Neural progenitor cell (in vitro differentiated cells): ENCODE data around the gene SOSTDC1. TPM values are rescaled to one million over a fixed set of nuclear protein-coding genes. Genes with fewer than 3 reads are reported as not detected.

Source experiments
- DNase-seq: peaks from one replicate; pipeline ENCODE4 v3.0.0-alpha.2; 2016; ENCODE audit warnings: low spot score
- H2AFZ ChIP-seq: fragments of 200-600 bp; sonication (generic); replicated peaks from 2 replicates; pipeline ENCODE4 v1.6.1; 2016; ENCODE audit warnings: antibody characterized with exemption
- H3F3A ChIP-seq: fragments of 200-600 bp; sonication (generic); 2 replicates; pipeline ENCODE4 v1.6.1; 2016; ENCODE audit warnings: antibody characterized with exemption, low read depth
- H3K27ac ChIP-seq: fragments of 200-600 bp; sonication (generic); 2 replicates; pipeline ENCODE4 v1.5.1; 2016; ENCODE audit warnings: mild to moderate bottlenecking
- H3K27me3 ChIP-seq: fragments of 200-600 bp; sonication (generic); 2 replicates; pipeline ENCODE4 v1.6.1; 2016; ENCODE audit warnings: mild to moderate bottlenecking, moderate library complexity
- H3K36me3 ChIP-seq: fragments of 200-600 bp; sonication (generic); 2 replicates; pipeline ENCODE4 v1.5.1; 2016
- H3K4me1 ChIP-seq: fragments of 200-600 bp; sonication (generic); 2 replicates; pipeline ENCODE4 v1.6.1; 2016; ENCODE audit warnings: mixed run types
- H3K4me2 ChIP-seq: fragments of 200-600 bp; sonication (generic); 2 replicates; pipeline ENCODE4 v1.6.1; 2016
- H3K4me3 ChIP-seq: fragments of 200-600 bp; sonication (generic); 2 replicates; pipeline ENCODE4 v1.5.1; 2016
- H3K79me2 ChIP-seq: fragments of 200-600 bp; sonication (generic); 2 replicates; pipeline ENCODE4 v1.6.1; 2016; ENCODE audit warnings: low read depth
- H3K9ac ChIP-seq: fragments of 200-600 bp; sonication (generic); 2 replicates; pipeline ENCODE4 v1.6.1; 2016
- H3K9me3 ChIP-seq: fragments of 200-600 bp; sonication (generic); 2 replicates; pipeline ENCODE4 v1.5.1; 2016; ENCODE audit warnings: low read depth
- H4K20me1 ChIP-seq: fragments of 200-600 bp; sonication (generic); 2 replicates; pipeline ENCODE4 v1.6.1; 2016; ENCODE audit warnings: low read depth
- H3K27ac Mint-ChIP-seq: 3 replicates; pipeline ENCODE4 v1.8.0; 2021; ENCODE audit warnings: mixed read lengths
- H3K27me3 Mint-ChIP-seq: 2 replicates; pipeline ENCODE4 v1.8.0; 2022; ENCODE audit warnings: low read depth, mild to moderate bottlenecking, inconsistent platforms, moderate library complexity, mixed read lengths; ENCODE audit not compliant: insufficient read depth
- H3K36me3 Mint-ChIP-seq: 3 replicates; pipeline ENCODE4 v1.8.0; 2021; ENCODE audit warnings: mixed read lengths
- H3K4me1 Mint-ChIP-seq: 3 replicates; pipeline ENCODE4 v1.8.0; 2021; ENCODE audit warnings: mixed read lengths
- H3K4me3 Mint-ChIP-seq: 3 replicates; pipeline ENCODE4 v1.8.0; 2021; ENCODE audit warnings: mild to moderate bottlenecking, moderate library complexity, mixed read lengths
- H3K9me3 Mint-ChIP-seq: 3 replicates; pipeline ENCODE4 v1.8.0; 2020; ENCODE audit warnings: mixed read lengths
- EZH2 ChIP-seq: fragments of 200-600 bp; sonication (generic); IDR thresholded peaks from 2 replicates; pipeline ENCODE4 v1.6.1; 2017; ENCODE audit warnings: antibody characterized with exemption, mild to moderate bottlenecking, moderate library complexity
- EZH2phosphoT487 ChIP-seq: fragments of 200-600 bp; sonication (generic); IDR thresholded peaks from 2 replicates; pipeline ENCODE4 v1.6.1; 2017; ENCODE audit warnings: antibody characterized with exemption
- total RNA-seq: library from RNA; depleted of rRNA; stranded (reverse); fragments of >200 nt; gene quantifications from 2 replicates; pipeline ENCODE4 v1.2.3, GENCODE V29; 2015; ENCODE audit warnings: low replicate concordance
- TF ChIP-seq, protein P1 (sequence below): fragments of 200-600 bp; sonication (generic); IDR thresholded peaks from 2 replicates; pipeline ENCODE4 v1.5.1; 2017; ENCODE audit warnings: antibody characterized with exemption, mild to moderate bottlenecking

SOSTDC1 gene
- total RNA-seq, 1 donor from 2014 or later, result 1.9 TPM

DNA sequence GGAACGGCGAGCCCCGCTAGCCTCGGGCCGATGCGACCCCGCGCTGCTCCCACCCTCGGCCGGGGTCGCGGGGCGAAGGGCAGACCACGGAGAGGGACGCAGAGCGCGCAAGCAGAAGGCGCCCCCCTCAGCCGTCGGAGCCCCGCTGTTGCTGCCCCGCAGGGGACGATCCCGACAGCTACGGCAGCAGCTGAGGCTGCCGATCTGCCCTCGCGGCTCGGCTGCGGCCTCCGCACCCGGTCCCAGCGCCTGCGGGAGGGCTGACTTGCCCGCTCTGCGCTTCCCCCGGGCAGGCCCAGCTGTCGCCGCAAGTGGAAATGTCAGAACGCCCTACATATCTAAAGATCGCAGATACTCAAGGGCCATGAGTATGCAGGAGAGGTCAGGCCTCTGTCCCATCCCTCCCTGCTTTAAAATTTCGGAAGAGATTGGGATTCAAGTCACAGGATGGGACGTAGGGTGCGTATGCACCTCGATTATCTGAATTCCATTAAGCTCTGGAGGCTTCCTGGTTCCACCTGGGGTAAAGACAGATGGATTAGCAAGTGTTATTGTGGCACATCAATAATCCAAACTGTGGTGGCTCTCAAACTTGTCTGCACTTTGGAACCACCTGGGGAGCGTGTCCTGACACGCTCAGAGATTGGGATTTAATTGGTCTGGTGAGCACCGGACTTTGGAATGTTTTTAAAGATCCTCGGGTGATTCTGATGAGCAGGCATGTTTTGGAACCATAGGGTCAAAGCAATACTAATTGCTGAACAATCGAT lies 44.0 kb downstream of the SOSTDC1 start, which contains the start of gene CRPPA:
Gene CRPPA (minus strand): TSS at position 206 of the 770 bp plus-strand sequence. CDS start 216 bp downstream, outside the sequence.
- Mint-ChIP-seq H3K27ac (peak within 1 kb of the TSS; percentile 28), H3K4me1 (peaks cover 26% of the 10 kb centered on the region), H3K36me3 (no peaks in the 10 kb centered on the region), H3K27me3 (peaks cover 6% of the 10 kb centered on the region), H3K9me3 (peaks cover 3% of the 10 kb centered on the region), H3K4me3 (peak within 1 kb of the TSS; percentile 86)
- peak within 1 kb of the TSS; percentile 60 for H3K4me3 ChIP-seq
- H3K9ac ChIP-seq, result peak within 1 kb of the TSS; percentile 57
- peak within 1 kb of the TSS; percentile 79 for H2AFZ ChIP-seq
- peak within 1 kb of the TSS; percentile 84 for H3K4me2 ChIP-seq
- H3K9me3 ChIP-seq, result no peaks in the 10 kb centered on the region
- H3K27me3 ChIP-seq, result no peaks in the 10 kb centered on the region
- H3K27ac ChIP-seq, result no peak within 1 kb of the TSS
- H3F3A ChIP-seq, result peaks cover 19% of the 10 kb centered on the region
- no peaks in the 10 kb centered on the region for H3K36me3 ChIP-seq
- no peaks in the 10 kb centered on the region for H4K20me1 ChIP-seq
- no peaks in the 10 kb centered on the region for H3K79me2 ChIP-seq
- TF ChIP-seq EZH2, result no peak
- TF ChIP-seq, protein P1, sequence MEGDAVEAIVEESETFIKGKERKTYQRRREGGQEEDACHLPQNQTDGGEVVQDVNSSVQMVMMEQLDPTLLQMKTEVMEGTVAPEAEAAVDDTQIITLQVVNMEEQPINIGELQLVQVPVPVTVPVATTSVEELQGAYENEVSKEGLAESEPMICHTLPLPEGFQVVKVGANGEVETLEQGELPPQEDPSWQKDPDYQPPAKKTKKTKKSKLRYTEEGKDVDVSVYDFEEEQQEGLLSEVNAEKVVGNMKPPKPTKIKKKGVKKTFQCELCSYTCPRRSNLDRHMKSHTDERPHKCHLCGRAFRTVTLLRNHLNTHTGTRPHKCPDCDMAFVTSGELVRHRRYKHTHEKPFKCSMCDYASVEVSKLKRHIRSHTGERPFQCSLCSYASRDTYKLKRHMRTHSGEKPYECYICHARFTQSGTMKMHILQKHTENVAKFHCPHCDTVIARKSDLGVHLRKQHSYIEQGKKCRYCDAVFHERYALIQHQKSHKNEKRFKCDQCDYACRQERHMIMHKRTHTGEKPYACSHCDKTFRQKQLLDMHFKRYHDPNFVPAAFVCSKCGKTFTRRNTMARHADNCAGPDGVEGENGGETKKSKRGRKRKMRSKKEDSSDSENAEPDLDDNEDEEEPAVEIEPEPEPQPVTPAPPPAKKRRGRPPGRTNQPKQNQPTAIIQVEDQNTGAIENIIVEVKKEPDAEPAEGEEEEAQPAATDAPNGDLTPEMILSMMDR, result no peak
- no peak for TF ChIP-seq EZH2phosphoT487
- peaks cover 6% of the 10 kb centered on the region for H3K4me1 ChIP-seq
- DNase-seq, result peak; percentile 68

DNA sequence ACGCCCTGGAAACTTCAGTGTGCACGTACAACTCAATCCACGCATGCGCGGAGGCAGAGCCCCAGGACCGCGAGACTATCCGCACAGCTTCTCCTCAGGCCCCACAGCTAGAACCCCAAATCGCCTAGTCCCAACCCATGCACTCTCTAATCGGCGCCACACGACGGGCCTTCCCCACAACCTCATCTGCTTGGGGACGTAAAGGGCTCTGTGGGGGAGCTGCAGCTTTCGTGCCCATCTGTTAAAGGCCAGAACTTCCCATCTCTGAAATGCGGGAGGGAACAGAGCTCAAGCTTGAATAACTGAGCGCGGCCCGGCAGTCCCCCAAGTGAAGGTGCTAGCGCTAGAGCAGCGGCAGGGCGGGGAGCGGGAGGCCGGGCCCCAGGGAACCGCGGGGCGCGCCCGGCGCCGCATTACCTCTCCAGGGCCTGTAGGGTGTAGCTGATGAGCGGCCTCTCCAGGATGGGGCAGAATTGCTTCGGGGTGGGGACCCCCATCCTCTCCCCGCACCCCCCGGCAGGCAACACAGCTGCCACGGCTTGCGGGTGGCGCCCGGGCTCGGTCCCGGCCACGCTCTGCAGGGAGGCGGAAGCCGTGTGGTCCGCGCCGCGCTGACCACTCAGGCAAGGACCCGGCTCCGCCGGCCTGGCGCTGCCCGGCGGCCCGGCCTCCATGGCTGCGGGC lies 44.7 kb downstream of the SOSTDC1 start:
- Histone ChIP-seq H3K4me2 (peak overlapping the region; percentile 84), H2AFZ (peak overlapping the region; percentile 79), H3K9me3 (no peaks in the 10 kb centered on the region), H3K36me3 (no peaks in the 10 kb centered on the region), H3K4me3 (peak overlapping the region; percentile 60), H3K9ac (peak overlapping the region; percentile 57), H3K27me3 (no peaks in the 10 kb centered on the region), H3K4me1 (peaks cover 6% of the 10 kb centered on the region), H3K79me2 (no peaks in the 10 kb centered on the region), H3F3A (peaks cover 19% of the 10 kb centered on the region), H4K20me1 (no peaks in the 10 kb centered on the region), H3K27ac (no peak overlapping the region)
- Mint-ChIP-seq H3K9me3 (peaks cover 3% of the 10 kb centered on the region), H3K4me1 (peaks cover 26% of the 10 kb centered on the region), H3K4me3 (peak overlapping the region; percentile 86), H3K36me3 (no peaks in the 10 kb centered on the region), H3K27me3 (peaks cover 9% of the 10 kb centered on the region), H3K27ac (peak overlapping the region; percentile 28)
- TF ChIP-seq, protein P1, result peak; percentile 44
- TF ChIP-seq EZH2, result no peak
- peak; percentile 89 for DNase-seq

DNA sequence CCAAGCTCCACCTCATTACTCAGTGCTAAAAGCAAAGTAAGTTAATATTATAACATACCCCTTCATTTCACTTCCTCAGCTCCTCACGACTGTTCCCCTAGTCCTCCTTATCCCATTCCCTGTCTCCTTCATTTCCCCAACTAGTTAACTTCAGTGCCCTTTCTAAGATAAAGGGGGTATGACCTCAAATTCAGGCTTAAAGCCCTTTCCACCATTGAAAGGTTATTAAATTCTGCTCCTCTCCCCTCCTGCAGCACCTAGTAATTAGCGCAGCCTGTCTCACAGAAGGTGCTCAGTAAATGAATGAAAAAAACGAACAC lies 45.2 kb downstream of the SOSTDC1 start:
- no peaks in the 10 kb centered on the region for H3K9me3 ChIP-seq
- DNase-seq, result no peak
- H3K9ac ChIP-seq, result no peak overlapping the region
- H3K79me2 ChIP-seq, result no peaks in the 10 kb centered on the region
- H3K36me3 Mint-ChIP-seq, result no peaks in the 10 kb centered on the region
- peaks cover 3% of the 10 kb centered on the region for H3K9me3 Mint-ChIP-seq
- H3K27me3 ChIP-seq, result no peaks in the 10 kb centered on the region
- H3K4me3 ChIP-seq, result peak overlapping the region; percentile 60
- H3K4me2 ChIP-seq, result peak overlapping the region; percentile 84
- no peaks in the 10 kb centered on the region for H3K36me3 ChIP-seq
- H2AFZ ChIP-seq, result peak overlapping the region; percentile 79
- H3K27ac Mint-ChIP-seq, result peak overlapping the region; percentile 28
- H3K4me3 Mint-ChIP-seq, result peak overlapping the region; percentile 86
- peaks cover 19% of the 10 kb centered on the region for H3F3A ChIP-seq
- no peak overlapping the region for H3K27ac ChIP-seq
- peaks cover 6% of the 10 kb centered on the region for H3K4me1 ChIP-seq
- H4K20me1 ChIP-seq, result no peaks in the 10 kb centered on the region
- peaks cover 26% of the 10 kb centered on the region for H3K4me1 Mint-ChIP-seq
- peaks cover 7% of the 10 kb centered on the region for H3K27me3 Mint-ChIP-seq
- TF ChIP-seq EZH2, result no peak
- TF ChIP-seq EZH2phosphoT487, result no peak
- TF ChIP-seq, protein P1, result no peak
